Measurements from ENCODE around the gene KCNAB1. TPM values are rescaled to one million over a fixed set of nuclear protein-coding genes. Genes with fewer than 3 reads are reported as not detected.
"Not testable (repeated sequence)": the region's sequence is repeated elsewhere in the genome, so short reads cannot be mapped to it uniquely, and the experiment has no call there.

Gene KCNAB1
- total RNA-seq, result 1 to 10 TPM in 1 of 2 donors, under 1 TPM in 1; 0.82 to 2.4 TPM
- under 1 TPM; 0.16 to 0.61 TPM for polyA plus RNA-seq
- long read RNA-seq, donor 1, result 0 reads
- long read RNA-seq, donor 2, result 0 reads
- long read RNA-seq, donor 3, result 0 reads
- long read RNA-seq, donor 4, partial matches to known transcripts, result 67 of 67 reads
- long read RNA-seq, donor 4, other reads (novel, unspliced or antisense), result 0 of 67 reads
- long read RNA-seq, donor 5, result 0 reads

DNA sequence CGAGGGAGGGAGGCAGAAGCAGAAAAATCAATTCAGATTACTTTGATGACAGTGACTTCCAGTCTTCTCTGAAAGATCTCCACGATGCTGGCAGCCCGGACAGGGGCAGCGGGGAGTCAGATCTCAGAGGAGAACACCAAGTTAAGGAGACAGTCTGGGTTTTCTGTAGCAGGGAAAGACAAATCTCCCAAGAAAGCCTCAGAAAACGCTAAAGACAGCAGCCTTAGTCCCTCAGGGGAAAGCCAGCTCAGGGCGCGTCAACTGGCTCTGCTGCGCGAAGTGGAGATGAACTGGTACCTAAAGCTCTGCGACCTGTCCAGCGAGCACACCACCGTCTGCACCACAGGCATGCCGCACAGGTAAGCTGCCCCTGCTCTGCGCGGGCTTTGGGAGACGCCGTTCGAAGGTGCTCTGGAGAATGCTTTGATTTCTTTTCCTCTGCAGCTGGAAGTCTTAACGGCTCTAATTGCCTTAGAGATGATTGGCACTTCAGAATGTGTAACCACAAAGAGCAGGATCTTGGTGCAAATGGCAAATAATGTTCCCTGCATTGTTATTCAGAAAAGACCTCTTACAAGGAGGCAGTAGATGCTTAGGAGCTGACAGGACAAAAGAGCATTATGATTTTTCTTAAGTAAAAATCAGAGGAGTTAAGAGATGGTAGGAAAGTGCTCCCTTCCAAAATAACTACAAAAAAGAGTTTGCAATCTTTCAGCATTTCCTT lies at the start of gene KCNAB1:
Gene KCNAB1, plus strand, starts transcription at position 51 of the 724 bp plus-strand sequence.
- no peak within 1 kb of the TSS for H3K4me3 ChIP-seq
- no peaks in the 10 kb centered on the region for H3K9me3 ChIP-seq (ENCODE audit: control insufficient read depth in 4 of 4, insufficient read depth in 3 of 4, low read length in 3 of 4)
- no peak within 1 kb of the TSS for H3K9ac ChIP-seq (ENCODE audit: insufficient read depth in 1 of 2, low read length in 2 of 2)
- 39 to 62% methylated on average over 19 of the region's 19 CpGs for WGBS, 2 donors
- peaks cover 0 to 7% (median 3%) of the 10 kb centered on the region in 3 donors for H3K27me3 ChIP-seq (ENCODE audit: control insufficient read depth in 3 of 3, insufficient read depth in 3 of 3, low read length in 2 of 3)
- DNase-seq (peak in 1 of 3 donors; percentile 4), ATAC-seq (ENCODE audit: insufficient read depth, low FRiP score) (no peak)
- H3K4me1 ChIP-seq (ENCODE audit: control insufficient read depth in 5 of 5, insufficient read depth in 5 of 5, low read length in 5 of 5), result no peaks in the 10 kb centered on the region
- H3K36me3 ChIP-seq (ENCODE audit: control insufficient read depth in 4 of 4, insufficient read depth in 4 of 4, low read length in 4 of 4), result no peaks in the 10 kb centered on the region
- no peak within 1 kb of the TSS for H3K27ac ChIP-seq (ENCODE audit: low read depth in 1 of 2, low read length in 1 of 2)
- TF ChIP-seq, protein P1, sequence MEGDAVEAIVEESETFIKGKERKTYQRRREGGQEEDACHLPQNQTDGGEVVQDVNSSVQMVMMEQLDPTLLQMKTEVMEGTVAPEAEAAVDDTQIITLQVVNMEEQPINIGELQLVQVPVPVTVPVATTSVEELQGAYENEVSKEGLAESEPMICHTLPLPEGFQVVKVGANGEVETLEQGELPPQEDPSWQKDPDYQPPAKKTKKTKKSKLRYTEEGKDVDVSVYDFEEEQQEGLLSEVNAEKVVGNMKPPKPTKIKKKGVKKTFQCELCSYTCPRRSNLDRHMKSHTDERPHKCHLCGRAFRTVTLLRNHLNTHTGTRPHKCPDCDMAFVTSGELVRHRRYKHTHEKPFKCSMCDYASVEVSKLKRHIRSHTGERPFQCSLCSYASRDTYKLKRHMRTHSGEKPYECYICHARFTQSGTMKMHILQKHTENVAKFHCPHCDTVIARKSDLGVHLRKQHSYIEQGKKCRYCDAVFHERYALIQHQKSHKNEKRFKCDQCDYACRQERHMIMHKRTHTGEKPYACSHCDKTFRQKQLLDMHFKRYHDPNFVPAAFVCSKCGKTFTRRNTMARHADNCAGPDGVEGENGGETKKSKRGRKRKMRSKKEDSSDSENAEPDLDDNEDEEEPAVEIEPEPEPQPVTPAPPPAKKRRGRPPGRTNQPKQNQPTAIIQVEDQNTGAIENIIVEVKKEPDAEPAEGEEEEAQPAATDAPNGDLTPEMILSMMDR (IDR thresholded peaks at IDR 0.05; ENCODE audit: control extremely low read depth, extremely low read depth), result no peak

DNA sequence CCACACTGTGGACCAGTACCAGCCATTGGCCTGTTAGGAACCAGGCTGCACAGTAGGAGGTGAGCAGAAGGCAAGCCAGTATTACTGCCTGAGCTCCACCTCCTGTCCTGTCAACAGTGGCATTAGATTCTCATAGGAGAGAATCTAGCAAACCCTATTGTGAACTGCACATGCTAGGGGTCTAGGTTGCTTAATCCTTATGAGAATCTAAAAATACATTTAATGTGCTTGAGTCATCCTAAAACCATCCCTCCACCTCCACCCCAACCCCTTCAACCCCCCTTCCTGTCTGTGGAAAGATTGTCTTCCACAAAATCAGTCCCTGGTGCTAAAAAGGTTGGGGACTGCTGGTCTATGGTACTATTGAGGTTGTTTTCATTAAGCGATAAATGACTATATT lies 49.3 kb upstream of the KCNAB1 start:
- Histone ChIP-seq H3K9me3 (ENCODE audit: control insufficient read depth in 4 of 4, insufficient read depth in 3 of 4, low read length in 3 of 4) (no peaks in the 10 kb centered on the region), H3K4me1 (ENCODE audit: control insufficient read depth in 5 of 5, insufficient read depth in 5 of 5, low read length in 5 of 5) (no peaks in the 10 kb centered on the region), H3K9ac (ENCODE audit: insufficient read depth in 1 of 2, low read length in 2 of 2) (no peak overlapping the region), H3K36me3 (ENCODE audit: control insufficient read depth in 4 of 4, insufficient read depth in 4 of 4, low read length in 4 of 4) (no peaks in the 10 kb centered on the region), H3K27me3 (ENCODE audit: control insufficient read depth in 3 of 3, insufficient read depth in 3 of 3, low read length in 2 of 3) (no peaks in the 10 kb centered on the region), H3K27ac (ENCODE audit: low read depth in 1 of 2, low read length in 1 of 2) (no peak overlapping the region), H3K4me3 (no peak overlapping the region)
- TF ChIP-seq, protein P1 (IDR thresholded peaks at IDR 0.05; ENCODE audit: control extremely low read depth, extremely low read depth), result no peak
- ATAC-seq (ENCODE audit: insufficient read depth, low FRiP score), result no peak
- WGBS, 2 donors, result 96 to 97% methylated on average over 1 of the region's 1 CpG
- DNase-seq, result no peak

DNA sequence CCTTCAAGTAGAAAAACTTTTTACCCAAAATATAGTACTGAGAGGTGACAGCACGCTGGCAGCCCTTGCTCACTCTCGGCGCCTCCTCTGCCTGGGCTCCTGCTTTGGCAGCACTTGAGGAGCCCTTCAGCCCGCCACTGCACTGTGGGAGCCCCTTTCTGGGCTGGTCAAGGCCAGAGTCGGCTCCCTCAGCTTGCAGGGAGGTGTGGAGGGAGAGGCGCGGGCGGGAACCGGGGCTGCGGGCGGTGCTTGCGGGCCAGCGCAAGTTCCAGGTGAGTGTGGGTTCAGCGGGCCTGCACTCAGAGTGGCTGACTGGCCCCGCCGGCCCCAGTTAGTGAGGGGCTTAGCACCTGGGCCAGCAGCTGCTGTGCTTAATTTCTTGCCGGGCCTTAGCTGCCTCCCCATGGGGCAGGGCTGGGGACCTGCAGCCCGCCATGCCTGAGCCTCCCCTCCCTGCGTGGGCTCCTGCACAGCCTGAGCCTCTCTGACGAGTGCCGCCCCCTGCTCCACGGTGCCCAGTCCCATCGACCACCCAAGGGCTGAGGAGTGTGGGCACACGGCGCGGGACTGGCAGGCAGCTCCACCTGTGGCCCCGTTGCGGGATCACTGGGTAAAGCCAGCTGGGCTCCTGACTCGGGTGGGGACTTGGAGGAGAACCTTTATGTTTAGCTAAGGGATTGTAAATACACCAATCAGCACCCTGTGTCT lies 47.3 kb upstream of the KCNAB1 start:
- not testable (repeated sequence) for H3K9me3 ChIP-seq (ENCODE audit: control insufficient read depth in 4 of 4, insufficient read depth in 3 of 4, low read length in 3 of 4); H3K4me1 ChIP-seq (ENCODE audit: control insufficient read depth in 5 of 5, insufficient read depth in 5 of 5, low read length in 5 of 5); H3K27me3 ChIP-seq (ENCODE audit: control insufficient read depth in 3 of 3, insufficient read depth in 3 of 3, low read length in 2 of 3); ATAC-seq (ENCODE audit: insufficient read depth, low FRiP score); H3K4me3 ChIP-seq; H3K36me3 ChIP-seq (ENCODE audit: control insufficient read depth in 4 of 4, insufficient read depth in 4 of 4, low read length in 4 of 4); DNase-seq; H3K9ac ChIP-seq (ENCODE audit: insufficient read depth in 1 of 2, low read length in 2 of 2); H3K27ac ChIP-seq (ENCODE audit: low read depth in 1 of 2, low read length in 1 of 2)
- WGBS, 2 donors, result 94 to 95% methylated on average over 29 of the region's 29 CpGs

- H3K9ac ChIP-seq (ENCODE audit: insufficient read depth in 1 of 2, low read length in 2 of 2), result no peak overlapping the region
- H3K36me3 ChIP-seq (ENCODE audit: control insufficient read depth in 4 of 4, insufficient read depth in 4 of 4, low read length in 4 of 4), result no peaks in the 10 kb centered on the region
- ATAC-seq (ENCODE audit: insufficient read depth, low FRiP score) (no peak), DNase-seq (no peak)
- 60 to 72% methylated on average over 3 of the region's 3 CpGs for WGBS, 2 donors
- no peaks in the 10 kb centered on the region for H3K4me1 ChIP-seq (ENCODE audit: control insufficient read depth in 5 of 5, insufficient read depth in 5 of 5, low read length in 5 of 5)
- no peaks in the 10 kb centered on the region for H3K27me3 ChIP-seq (ENCODE audit: control insufficient read depth in 3 of 3, insufficient read depth in 3 of 3, low read length in 2 of 3)
- TF ChIP-seq, protein P1 (IDR thresholded peaks at IDR 0.05; ENCODE audit: control extremely low read depth, extremely low read depth), result no peak
- H3K9me3 ChIP-seq (ENCODE audit: control insufficient read depth in 4 of 4, insufficient read depth in 3 of 4, low read length in 3 of 4), result no peaks in the 10 kb centered on the region
- H3K4me3 ChIP-seq, result no peak overlapping the region
- H3K27ac ChIP-seq (ENCODE audit: low read depth in 1 of 2, low read length in 1 of 2), result no peak overlapping the region
Observed at GRCh38 chr3:156090126-156090525, 30.3 kb upstream of the KCNAB1 start.
